ENCODE data around the gene VIPR2. TPM values are rescaled to one million over a fixed set of nuclear protein-coding genes. Genes with fewer than 3 reads are reported as not detected.

Gene VIPR2
- total and polyA plus RNA-seq, 2 donors from 2014 or later, result 0.91 to 1.3 TPM

GRCh38 chr7:159049266-159050025, 95.2 kb downstream of the VIPR2 start:
- no peak for DNase-seq
- Histone ChIP-seq H3K4me1 (ENCODE audit: control insufficient read depth in 2 of 3, insufficient read depth in 2 of 3, low read depth in 1 of 3, low read length in 3 of 3) (no peaks in the 10 kb centered on the region), H3K9ac (ENCODE audit: low read length in 3 of 3) (no peak overlapping the region), H3K27ac (ENCODE audit: low read depth in 2 of 2, low read length in 2 of 2) (no peak overlapping the region), H3K36me3 (ENCODE audit: control insufficient read depth in 2 of 3, insufficient read depth in 3 of 3, low read length in 3 of 3) (no peaks in the 10 kb centered on the region), H3K27me3 (ENCODE audit: control insufficient read depth, insufficient read depth, low read length) (no peaks in the 10 kb centered on the region), H3K4me3 (ENCODE audit: low read length in 3 of 3) (no peak overlapping the region), H3K9me3 (ENCODE audit: control insufficient read depth in 2 of 3, insufficient read depth in 1 of 3, low read length in 3 of 3) (peaks cover 0 to 4% (median 0%) of the 10 kb centered on the region in 3 donors)
- FAIRE-seq, result no peak
- TF ChIP-seq CTCF (IDR thresholded peaks at IDR 0.05; ENCODE audit: borderline replicate concordance, extremely low read depth, insufficient read depth), result no peak
- intact Hi-C loops (cut with DNase I), result no loop called here

- Histone ChIP-seq H3K36me3 (ENCODE audit: control insufficient read depth in 2 of 3, insufficient read depth in 3 of 3, low read length in 3 of 3) (no peaks in the 10 kb centered on the region), H3K4me1 (ENCODE audit: control insufficient read depth in 2 of 3, insufficient read depth in 2 of 3, low read depth in 1 of 3, low read length in 3 of 3) (no peaks in the 10 kb centered on the region), H3K9ac (ENCODE audit: low read length in 3 of 3) (no peak overlapping the region), H3K27ac (ENCODE audit: low read depth in 2 of 2, low read length in 2 of 2) (no peak overlapping the region), H3K4me3 (ENCODE audit: low read length in 3 of 3) (no peak overlapping the region), H3K27me3 (ENCODE audit: control insufficient read depth, insufficient read depth, low read length) (no peaks in the 10 kb centered on the region), H3K9me3 (ENCODE audit: control insufficient read depth in 2 of 3, insufficient read depth in 1 of 3, low read length in 3 of 3) (peaks cover 0 to 4% (median 0%) of the 10 kb centered on the region in 3 donors)
- intact Hi-C loops (cut with DNase I), result no loop called here
- DNase-seq (peak in 1 of 5 donors; percentile 5), FAIRE-seq (no peak)
- TF ChIP-seq CTCF (IDR thresholded peaks at IDR 0.05; ENCODE audit: borderline replicate concordance, extremely low read depth, insufficient read depth), result no peak
These were observed 96.0 kb downstream of the VIPR2 start for GRCh38 chr7:159048656-159049055.

- H3K9me3 ChIP-seq (ENCODE audit: control insufficient read depth in 2 of 3, insufficient read depth in 1 of 3, low read length in 3 of 3), result peaks cover 0 to 4% (median 0%) of the 10 kb centered on the region in 3 donors
- H3K27ac ChIP-seq (ENCODE audit: low read depth in 2 of 2, low read length in 2 of 2), result no peak overlapping the region
- no peaks in the 10 kb centered on the region for H3K36me3 ChIP-seq (ENCODE audit: control insufficient read depth in 2 of 3, insufficient read depth in 3 of 3, low read length in 3 of 3)
- no peaks in the 10 kb centered on the region for H3K4me1 ChIP-seq (ENCODE audit: control insufficient read depth in 2 of 3, insufficient read depth in 2 of 3, low read depth in 1 of 3, low read length in 3 of 3)
- no peak overlapping the region for H3K4me3 ChIP-seq (ENCODE audit: low read length in 3 of 3)
- intact Hi-C loops (cut with DNase I), result no loop called here
- no peak for TF ChIP-seq CTCF (IDR thresholded peaks at IDR 0.05; ENCODE audit: borderline replicate concordance, extremely low read depth, insufficient read depth)
- no peak overlapping the region for H3K9ac ChIP-seq (ENCODE audit: low read length in 3 of 3)
- FAIRE-seq, result no peak
- DNase-seq, result no peak
- no peaks in the 10 kb centered on the region for H3K27me3 ChIP-seq (ENCODE audit: control insufficient read depth, insufficient read depth, low read length)
These were observed 97.1 kb downstream of the VIPR2 start for GRCh38 chr7:159047536-159047935.

All from kidney (tissue), 14 donors.